CD14-positive monocyte (primary cell): Measurements from ENCODE around the gene JAML. TPM values are rescaled to one million over a fixed set of nuclear protein-coding genes. Genes with fewer than 3 reads are reported as not detected.

Source experiments
- DNase-seq, 3 donors: peaks; one replicate each; pipeline ENCODE4 v3.0.0-alpha.2; 2011 to 2022
- H2AFZ ChIP-seq: 2 replicates; pipeline ENCODE4 v1.6.0; 2012; ENCODE audit warnings: mild to moderate bottlenecking, low read depth, low read length, inconsistent platforms; ENCODE audit not compliant: insufficient read depth, poor library complexity, severe bottlenecking
- H3K27ac ChIP-seq, 2 donors: 1 replicate in 1 of 2; 2 replicates in 1 of 2; pipeline ENCODE4 v1.5.1; 2012 to 2013; ENCODE audit warnings: low read length in 2 of 2, control low read depth in 1 of 2, inconsistent platforms in 1 of 2, low read depth in 1 of 2, mild to moderate bottlenecking in 1 of 2
- H3K27me3 ChIP-seq, 2 donors: one replicate each; pipeline versions ENCODE4 v1.6.0 to v1.6.1; 2011 to 2013; ENCODE audit warnings: low read length in 2 of 2; ENCODE audit not compliant: control insufficient read depth in 2 of 2, insufficient read depth in 2 of 2
- H3K36me3 ChIP-seq, 2 donors: replicated peaks in 1 of 2; 1 replicate in 1 of 2; 2 replicates in 1 of 2; pipeline versions ENCODE4 v1.5.1 to v1.6.1; 2012 to 2013; ENCODE audit warnings: low read length in 2 of 2, control low read depth in 1 of 2, inconsistent platforms in 1 of 2, mild to moderate bottlenecking in 1 of 2; ENCODE audit not compliant: insufficient read depth in 2 of 2, control insufficient read depth in 1 of 2
- H3K4me1 ChIP-seq, 2 donors: 1 replicate in 1 of 2; 2 replicates in 1 of 2; pipeline versions ENCODE4 v1.5.1 to v1.6.1; 2012 to 2013; ENCODE audit warnings: low read length in 2 of 2, control low read depth in 1 of 2, inconsistent platforms in 1 of 2, mild to moderate bottlenecking in 1 of 2, moderate library complexity in 1 of 2; ENCODE audit not compliant: insufficient read depth in 2 of 2, control insufficient read depth in 1 of 2
- H3K4me2 ChIP-seq: replicated peaks from 2 replicates; pipeline ENCODE3; 2012; ENCODE audit warnings: low read length, moderate library complexity, mild to moderate bottlenecking; ENCODE audit not compliant: poor library complexity, severe bottlenecking; ENCODE audit errors: extremely low read depth
- H3K4me3 ChIP-seq, 3 experiments: fragments of 200-600 bp in 1 of 3; sonication (generic) in 1 of 3; replicated peaks in 1 of 3; 1 replicate in 2 of 3; 2 replicates in 1 of 3; pipeline ENCODE4 v1.5.1; 2011 to 2013; ENCODE audit warnings: low read length in 3 of 3, mild to moderate bottlenecking in 3 of 3, control low read depth in 2 of 3, low read depth in 2 of 3, inconsistent platforms in 1 of 3, moderate library complexity in 1 of 3
- H3K79me2 ChIP-seq: 2 replicates; pipeline ENCODE4 v1.6.0; 2012; ENCODE audit warnings: mild to moderate bottlenecking, control low read depth, inconsistent platforms, low read length, moderate library complexity; ENCODE audit not compliant: insufficient read depth
- H3K9ac ChIP-seq: 2 replicates; pipeline ENCODE4 v1.6.0; 2017; ENCODE audit warnings: low read length, mild to moderate bottlenecking; ENCODE audit not compliant: insufficient read depth, poor library complexity, severe bottlenecking
- H3K9me3 ChIP-seq, 2 donors: replicated peaks in 1 of 2; 1 replicate in 1 of 2; 2 replicates in 1 of 2; pipeline versions ENCODE4 v1.5.1 to v1.6.1; 2012 to 2013; ENCODE audit warnings: low read length in 2 of 2, control low read depth in 1 of 2; ENCODE audit not compliant: control insufficient read depth in 1 of 2, insufficient read depth in 1 of 2
- H4K20me1 ChIP-seq: 2 replicates; pipeline ENCODE4 v1.6.0; 2012; ENCODE audit warnings: mild to moderate bottlenecking, low read length, control low read depth, moderate library complexity; ENCODE audit not compliant: insufficient read depth
- H3K27ac Mint-ChIP-seq, 7 donors: one replicate each; pipeline ENCODE4 v1.8.0; 2020; ENCODE audit warnings: mild to moderate bottlenecking in 7 of 7, mixed read lengths in 7 of 7, moderate library complexity in 6 of 7, inconsistent platforms in 2 of 7
- H3K27me3 Mint-ChIP-seq, 3 donors: one replicate each; pipeline ENCODE4 v1.8.0; 2021 to 2022; ENCODE audit warnings: low read depth in 3 of 3, mild to moderate bottlenecking in 3 of 3, mixed read lengths in 3 of 3, moderate library complexity in 3 of 3, inconsistent platforms in 1 of 3
- H3K36me3 Mint-ChIP-seq, 2 donors: one replicate each; pipeline ENCODE4 v1.8.0; 2020; ENCODE audit warnings: mixed read lengths in 2 of 2, inconsistent platforms in 1 of 2, mild to moderate bottlenecking in 1 of 2
- H3K4me1 Mint-ChIP-seq: one replicate; pipeline ENCODE4 v1.8.0; 2020; ENCODE audit warnings: mild to moderate bottlenecking, mixed read lengths
- H3K4me3 Mint-ChIP-seq, 2 donors: one replicate each; pipeline ENCODE4 v1.8.0; 2020; ENCODE audit warnings: mild to moderate bottlenecking in 2 of 2, mixed read lengths in 2 of 2, moderate library complexity in 1 of 2
- H3K9me3 Mint-ChIP-seq, 7 donors: one replicate each; pipeline ENCODE4 v1.8.0; 2020 to 2022; ENCODE audit warnings: mixed read lengths in 7 of 7, mild to moderate bottlenecking in 6 of 7, moderate library complexity in 6 of 7, inconsistent platforms in 2 of 7
- CTCF ChIP-seq: fragments of 200-600 bp; IDR thresholded peaks from one replicate; pipeline ENCODE4 v1.8.0; 2022; ENCODE audit warnings: antibody characterized with exemption, mild to moderate bottlenecking
- WGBS: methylation state at CpG from one replicate; pipeline ENCODE4 v1.1.5; 2013; ENCODE audit warnings: missing lambda C conversion rate; ENCODE audit not compliant: insufficient coverage; 5-methylcytosine and 5-hydroxymethylcytosine counted together
- intact Hi-C, 2 donors: fragments of 100-400 bp; cut with micrococcal nuclease; formaldehyde crosslinking; loops; one replicate each; pipeline versions ENCODE4 v1.15.0 to v1.15.1; 2023
- polyA plus RNA-seq, 3 donors: library from polyadenylated mRNA; depleted of rRNA in 1 of 3; unstranded in 2 of 3; stranded (reverse) in 1 of 3; fragments of 300-500 nt in 2 of 3; fragments of >200 nt in 1 of 3; fragmentation: Illumina TruSeq in 2 of 3; gene quantifications; 1 replicate in 2 of 3; 2 replicates in 1 of 3; pipeline ENCODE4 v1.2.3, GENCODE V29; 2012 to 2021

Gene JAML
- polyA plus RNA-seq, 3 donors = 316 to 968 (median 748) TPM

DNA sequence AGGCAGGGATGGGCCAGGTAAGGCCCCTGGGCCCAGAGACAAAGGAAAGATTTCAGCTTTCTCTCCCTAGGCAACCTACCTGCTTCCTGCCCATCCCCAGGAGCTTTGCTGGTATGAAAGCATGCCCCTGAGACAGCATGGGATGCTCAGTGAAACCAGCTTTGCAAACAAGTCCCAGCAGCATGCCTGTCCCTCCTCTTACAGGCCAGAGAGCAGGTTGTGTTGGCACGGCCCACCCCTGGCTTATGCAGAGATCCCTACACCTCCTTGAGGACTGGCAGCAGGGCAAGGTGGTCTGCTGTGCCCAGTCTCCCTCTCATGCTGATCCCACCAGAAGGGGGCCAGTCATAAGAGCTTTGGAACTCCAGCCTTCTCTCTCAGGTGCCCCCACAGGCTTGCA is 75.3 kb downstream of the JAML start:
- Mint-ChIP-seq H3K27ac (no peak overlapping the region), H3K27me3 (peaks cover 39 to 48% (median 41%) of the 10 kb centered on the region in 3 donors), H3K9me3 (peaks cover 0 to 15% (median 4%) of the 10 kb centered on the region in 7 donors), H3K4me1 (peaks cover 32% of the 10 kb centered on the region), H3K4me3 (no peak overlapping the region), H3K36me3 (peaks cover 5 to 8% of the 10 kb centered on the region in 2 donors)
- Histone ChIP-seq H3K9me3 (peaks cover 0 to 9% of the 10 kb centered on the region in 2 donors), H3K4me1 (peaks cover 21 to 36% of the 10 kb centered on the region in 2 donors), H3K36me3 (no peaks in the 10 kb centered on the region), H3K4me3 (no peak overlapping the region), H3K27ac (no peak overlapping the region), H3K79me2 (no peaks in the 10 kb centered on the region), H2AFZ (no peak overlapping the region), H3K4me2 (no peak overlapping the region), H3K27me3 (peaks cover 24 to 44% of the 10 kb centered on the region in 2 donors), H3K9ac (no peak overlapping the region), H4K20me1 (no peaks in the 10 kb centered on the region)
- no peak for TF ChIP-seq CTCF
- DNase-seq = no peak
- WGBS = 100% methylated on average over 1 of the region's 1 CpG
- intact Hi-C loops = loop anchor here (5.0 to 10.0 kb wide), 6 partner anchors 38 to 335 kb away; partner anchors contain the start of gene UBE4A (in 1 of the 2)

DNA sequence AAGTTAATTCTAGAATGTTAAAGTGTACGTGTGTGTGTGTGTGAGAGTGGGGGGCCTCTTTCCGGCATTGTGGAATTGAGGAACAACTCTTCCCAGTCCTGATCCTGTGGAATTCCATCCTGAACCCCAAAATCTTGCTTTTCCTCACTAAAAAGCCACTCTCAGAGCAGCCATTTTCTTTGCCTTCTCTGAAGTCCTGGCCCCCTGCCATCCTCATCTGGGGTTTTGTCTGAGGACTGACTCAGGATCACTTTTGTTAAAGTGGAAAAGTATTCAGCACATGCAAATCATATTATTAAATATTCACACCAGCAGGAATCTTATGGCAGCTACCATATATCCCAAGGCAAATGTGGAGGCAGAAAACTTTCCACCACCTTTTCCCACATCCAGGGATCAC is 76.0 kb downstream of the JAML start:
- intact Hi-C loops = loop anchor here (5.0 to 10.0 kb wide), 6 partner anchors 38 to 336 kb away; partner anchors contain the start of gene UBE4A (in 1 of the 2)
- DNase-seq = no peak
- WGBS = no CpG with 5 or more reads among the region's 2 CpGs
- peaks cover 21 to 40% of the 10 kb centered on the region in 2 donors for H3K4me1 ChIP-seq
- Mint-ChIP-seq H3K27me3 (peaks cover 34 to 45% (median 35%) of the 10 kb centered on the region in 3 donors), H3K36me3 (peaks cover 4 to 6% of the 10 kb centered on the region in 2 donors), H3K4me1 (peaks cover 37% of the 10 kb centered on the region), H3K4me3 (no peak overlapping the region), H3K9me3 (peaks cover 0 to 14% (median 4%) of the 10 kb centered on the region in 7 donors), H3K27ac (no peak overlapping the region)
- no peak overlapping the region for H3K27ac ChIP-seq
- H3K4me2 ChIP-seq = no peak overlapping the region
- no peaks in the 10 kb centered on the region for H3K79me2 ChIP-seq
- H3K9ac ChIP-seq = no peak overlapping the region
- no peak overlapping the region for H2AFZ ChIP-seq
- no peak overlapping the region for H3K4me3 ChIP-seq
- H4K20me1 ChIP-seq = no peaks in the 10 kb centered on the region
- H3K27me3 ChIP-seq = peaks cover 17 to 38% of the 10 kb centered on the region in 2 donors
- TF ChIP-seq CTCF = no peak
- peaks cover 0 to 4% of the 10 kb centered on the region in 2 donors for H3K9me3 ChIP-seq
- H3K36me3 ChIP-seq = no peaks in the 10 kb centered on the region
